ENCODE data around the gene CEP164.
"Not testable (repeated sequence)": the region's sequence is repeated elsewhere in the genome, so short reads cannot be mapped to it uniquely, and the experiment has no call there.

The CEP164 gene

DNA sequence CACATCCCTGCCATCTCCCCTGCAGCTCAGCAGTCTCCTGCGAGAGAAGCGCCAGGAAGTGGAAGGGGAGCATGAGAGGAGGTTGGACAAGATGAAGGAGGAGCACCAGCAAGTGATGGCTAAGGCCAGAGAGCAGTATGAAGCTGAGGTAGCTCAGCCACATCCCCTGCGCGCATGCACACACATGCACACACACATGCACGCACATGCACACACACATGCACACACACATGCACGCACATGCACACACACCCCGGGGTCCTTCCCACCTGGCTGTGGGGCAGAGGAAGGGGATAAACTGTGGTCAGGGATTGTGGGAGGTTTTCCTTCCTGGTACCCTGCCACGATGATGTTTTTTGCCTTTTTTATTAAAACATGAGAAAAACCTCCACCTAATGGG lies 65.3 kb downstream of the CEP164 start:
- H3K36me3 ChIP-seq (replicated peaks; ENCODE audit: low read depth, low read length): peaks cover 55% of the 10 kb centered on the region

DNA sequence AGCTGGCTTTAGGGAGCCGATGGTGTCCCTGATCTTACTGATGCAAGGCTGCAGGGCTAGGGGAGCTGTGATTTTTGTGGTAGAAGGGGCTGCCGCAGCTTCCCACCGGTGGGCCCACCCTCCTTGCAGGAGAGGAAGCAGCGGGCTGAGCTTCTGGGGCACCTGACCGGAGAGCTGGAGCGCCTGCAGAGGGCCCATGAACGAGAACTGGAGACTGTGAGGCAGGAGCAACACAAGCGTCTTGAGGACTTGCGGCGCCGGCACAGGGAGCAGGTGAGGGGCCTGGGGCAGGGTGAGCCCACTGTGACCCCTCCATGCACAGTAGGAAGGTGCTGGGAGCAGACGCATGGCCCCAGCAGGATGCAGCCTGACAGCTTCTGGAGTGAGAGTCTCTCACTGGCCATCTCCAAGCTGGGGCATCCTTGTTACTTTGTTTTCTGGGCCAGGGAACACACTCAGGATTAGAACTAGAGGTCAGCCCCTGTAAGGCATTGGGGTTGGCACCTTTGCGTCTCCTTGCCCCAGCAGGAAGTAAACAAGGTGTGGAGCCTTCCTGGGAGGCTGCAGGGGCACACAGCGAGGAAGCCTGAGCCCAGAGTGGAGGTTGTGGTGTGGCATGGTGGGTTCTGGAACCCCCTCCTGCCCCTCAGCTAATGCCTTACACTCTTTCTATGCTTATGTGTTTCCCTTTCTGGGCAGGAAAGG lies 66.7 kb downstream of the CEP164 start:
- H4K20me1 ChIP-seq (ENCODE audit: insufficient read depth, low read length): no peaks in the 10 kb centered on the region
- no peak overlapping the region for H2AFZ ChIP-seq (ENCODE audit: low read depth, low read length)
- TF ChIP-seq, protein P1, sequence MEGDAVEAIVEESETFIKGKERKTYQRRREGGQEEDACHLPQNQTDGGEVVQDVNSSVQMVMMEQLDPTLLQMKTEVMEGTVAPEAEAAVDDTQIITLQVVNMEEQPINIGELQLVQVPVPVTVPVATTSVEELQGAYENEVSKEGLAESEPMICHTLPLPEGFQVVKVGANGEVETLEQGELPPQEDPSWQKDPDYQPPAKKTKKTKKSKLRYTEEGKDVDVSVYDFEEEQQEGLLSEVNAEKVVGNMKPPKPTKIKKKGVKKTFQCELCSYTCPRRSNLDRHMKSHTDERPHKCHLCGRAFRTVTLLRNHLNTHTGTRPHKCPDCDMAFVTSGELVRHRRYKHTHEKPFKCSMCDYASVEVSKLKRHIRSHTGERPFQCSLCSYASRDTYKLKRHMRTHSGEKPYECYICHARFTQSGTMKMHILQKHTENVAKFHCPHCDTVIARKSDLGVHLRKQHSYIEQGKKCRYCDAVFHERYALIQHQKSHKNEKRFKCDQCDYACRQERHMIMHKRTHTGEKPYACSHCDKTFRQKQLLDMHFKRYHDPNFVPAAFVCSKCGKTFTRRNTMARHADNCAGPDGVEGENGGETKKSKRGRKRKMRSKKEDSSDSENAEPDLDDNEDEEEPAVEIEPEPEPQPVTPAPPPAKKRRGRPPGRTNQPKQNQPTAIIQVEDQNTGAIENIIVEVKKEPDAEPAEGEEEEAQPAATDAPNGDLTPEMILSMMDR (IDR thresholded peaks at IDR 0.05; ENCODE audit: low read depth, low read length): no peak
- no peak for TF ChIP-seq EZH2phosphoT487 (IDR thresholded peaks at IDR 0.05; ENCODE audit: low read depth)
- H3K9me3 ChIP-seq (ENCODE audit: insufficient read depth, low read length): no peaks in the 10 kb centered on the region
- no peak overlapping the region for H3K27ac ChIP-seq (ENCODE audit: low read length)
- H3K9ac ChIP-seq (ENCODE audit: low read length): no peak overlapping the region
- no peak overlapping the region for H3K4me3 ChIP-seq (ENCODE audit: low read length)
- H3K4me1 ChIP-seq (ENCODE audit: low read length): no peaks in the 10 kb centered on the region
- peaks cover 52% of the 10 kb centered on the region for H3K36me3 ChIP-seq (replicated peaks; ENCODE audit: low read depth, low read length)
- H3K79me2 ChIP-seq (ENCODE audit: low read length): no peaks in the 10 kb centered on the region
- no peak overlapping the region for H3K4me2 ChIP-seq (ENCODE audit: low read length)
- H3K27me3 ChIP-seq (ENCODE audit: low read depth, low read length): no peaks in the 10 kb centered on the region

More for the DNA sequence above, 65.3 kb downstream of the CEP164 start:
- Histone ChIP-seq H3K4me1 (ENCODE audit: low read length) (no peaks in the 10 kb centered on the region), H3K9me3 (ENCODE audit: insufficient read depth, low read length) (no peaks in the 10 kb centered on the region), H3K27me3 (ENCODE audit: low read depth, low read length) (no peaks in the 10 kb centered on the region), H3K4me2 (ENCODE audit: low read length) (no peak overlapping the region), H3K9ac (ENCODE audit: low read length) (no peak overlapping the region), H3K27ac (ENCODE audit: low read length) (no peak overlapping the region), H3K4me3 (ENCODE audit: low read length) (no peak overlapping the region), H3K79me2 (ENCODE audit: low read length) (no peaks in the 10 kb centered on the region), H2AFZ (ENCODE audit: low read depth, low read length) (no peak overlapping the region), H4K20me1 (ENCODE audit: insufficient read depth, low read length) (no peaks in the 10 kb centered on the region)
- TF ChIP-seq, protein P1 (IDR thresholded peaks at IDR 0.05; ENCODE audit: low read depth, low read length): no peak
- TF ChIP-seq EZH2phosphoT487 (IDR thresholded peaks at IDR 0.05; ENCODE audit: low read depth): no peak

DNA sequence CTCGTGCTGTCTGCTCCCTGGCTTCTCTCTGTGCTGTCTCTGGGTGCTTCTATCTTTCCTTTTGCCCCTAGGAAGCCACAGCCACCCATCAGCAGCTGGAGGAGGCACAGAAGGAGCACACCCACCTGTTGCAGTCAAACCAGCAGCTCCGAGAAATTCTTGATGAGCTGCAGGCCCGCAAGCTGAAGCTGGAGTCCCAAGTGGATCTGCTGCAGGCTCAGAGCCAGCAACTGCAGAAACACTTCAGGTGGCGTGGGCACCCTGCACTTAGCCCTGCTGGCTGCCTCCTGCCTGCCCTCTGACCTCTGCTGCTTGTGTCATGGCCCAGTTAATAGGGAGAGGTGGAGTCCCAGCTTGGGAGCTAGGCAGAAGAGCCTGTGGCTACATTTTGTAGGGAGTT lies 67.8 kb downstream of the CEP164 start:
- Histone ChIP-seq H3K4me3 (ENCODE audit: low read length) (no peak overlapping the region), H3K27ac (ENCODE audit: low read length) (no peak overlapping the region), H3K36me3 (replicated peaks; ENCODE audit: low read depth, low read length) (peaks cover 50% of the 10 kb centered on the region), H3K9me3 (ENCODE audit: insufficient read depth, low read length) (no peaks in the 10 kb centered on the region), H3K27me3 (ENCODE audit: low read depth, low read length) (no peaks in the 10 kb centered on the region), H3K9ac (ENCODE audit: low read length) (no peak overlapping the region), H3K4me1 (ENCODE audit: low read length) (no peaks in the 10 kb centered on the region; the same call in 1 of the 2 replicates), H3K79me2 (ENCODE audit: low read length) (no peaks in the 10 kb centered on the region), H4K20me1 (ENCODE audit: insufficient read depth, low read length) (no peaks in the 10 kb centered on the region), H3K4me2 (ENCODE audit: low read length) (no peak overlapping the region), H2AFZ (ENCODE audit: low read depth, low read length) (no peak overlapping the region)
- no peak for TF ChIP-seq EZH2phosphoT487 (IDR thresholded peaks at IDR 0.05; ENCODE audit: low read depth)
- TF ChIP-seq, protein P1 (IDR thresholded peaks at IDR 0.05; ENCODE audit: low read depth, low read length): no peak

DNA sequence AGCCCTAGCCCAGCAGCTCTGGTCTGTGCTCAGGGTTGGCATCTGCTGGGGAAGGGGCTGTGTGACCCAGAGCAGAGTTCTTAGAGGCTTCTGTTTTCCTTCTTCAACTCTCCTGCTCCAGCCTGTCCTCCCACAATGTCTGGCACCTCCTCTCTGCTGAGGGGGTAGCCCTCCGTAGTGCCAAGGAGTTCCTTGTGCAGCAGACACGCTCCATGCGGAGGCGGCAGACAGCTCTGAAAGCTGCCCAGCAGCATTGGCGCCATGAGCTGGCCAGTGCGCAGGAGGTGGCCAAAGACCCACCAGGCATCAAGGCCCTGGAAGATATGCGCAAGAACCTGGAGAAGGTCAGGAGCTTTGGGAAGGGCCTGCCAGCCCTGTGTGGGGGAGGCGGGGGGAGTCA lies 69.3 kb downstream of the CEP164 start:
- no peak overlapping the region for H3K4me3 ChIP-seq (ENCODE audit: low read length)
- no peak for TF ChIP-seq EZH2phosphoT487 (IDR thresholded peaks at IDR 0.05; ENCODE audit: low read depth)
- TF ChIP-seq, protein P1 (IDR thresholded peaks at IDR 0.05; ENCODE audit: low read depth, low read length): no peak
- H3K36me3 ChIP-seq (replicated peaks; ENCODE audit: low read depth, low read length): peaks cover 46% of the 10 kb centered on the region
- no peaks in the 10 kb centered on the region for H4K20me1 ChIP-seq (ENCODE audit: insufficient read depth, low read length)
- H3K4me2 ChIP-seq (ENCODE audit: low read length): no peak overlapping the region
- H3K27me3 ChIP-seq (ENCODE audit: low read depth, low read length): no peaks in the 10 kb centered on the region
- H3K9ac ChIP-seq (ENCODE audit: low read length): no peak overlapping the region
- H3K4me1 ChIP-seq (ENCODE audit: low read length): peaks cover 2% of the 10 kb centered on the region; the same call in 1 of the 2 replicates
- no peak overlapping the region for H3K27ac ChIP-seq (ENCODE audit: low read length)
- no peaks in the 10 kb centered on the region for H3K79me2 ChIP-seq (ENCODE audit: low read length)
- H3K9me3 ChIP-seq (ENCODE audit: insufficient read depth, low read length): no peaks in the 10 kb centered on the region
- no peak overlapping the region for H2AFZ ChIP-seq (ENCODE audit: low read depth, low read length)

DNA sequence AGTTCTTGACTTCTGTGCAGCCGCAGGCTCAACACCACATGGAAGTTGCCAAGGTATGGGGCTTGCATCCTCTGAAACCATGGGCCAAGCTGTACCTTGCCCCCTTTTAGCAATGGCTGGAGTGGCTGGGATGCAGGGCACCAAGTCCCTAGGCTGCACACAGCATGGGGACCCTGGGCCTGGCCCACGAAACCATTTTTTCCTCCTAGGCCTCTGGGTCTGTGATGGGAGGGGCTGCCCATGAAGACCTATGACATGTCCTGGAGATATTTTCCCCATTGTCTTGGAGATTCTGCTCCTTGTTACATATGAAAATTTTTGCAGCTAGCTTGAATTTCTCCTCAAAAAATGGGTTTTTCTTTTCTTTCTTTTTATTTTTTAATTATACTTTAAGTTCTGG lies 71.0 kb downstream of the CEP164 start:
- H3K4me1 ChIP-seq (ENCODE audit: low read length); H3K4me3 ChIP-seq (ENCODE audit: low read length); H4K20me1 ChIP-seq (ENCODE audit: insufficient read depth, low read length); H3K27me3 ChIP-seq (ENCODE audit: low read depth, low read length); H2AFZ ChIP-seq (ENCODE audit: low read depth, low read length); H3K27ac ChIP-seq (ENCODE audit: low read length); H3K9ac ChIP-seq (ENCODE audit: low read length); H3K79me2 ChIP-seq (ENCODE audit: low read length); H3K9me3 ChIP-seq (ENCODE audit: insufficient read depth, low read length); H3K4me2 ChIP-seq (ENCODE audit: low read length): not testable (repeated sequence)
- H3K36me3 ChIP-seq (replicated peaks; ENCODE audit: low read depth, low read length): peaks cover 36% of the 10 kb centered on the region

DNA sequence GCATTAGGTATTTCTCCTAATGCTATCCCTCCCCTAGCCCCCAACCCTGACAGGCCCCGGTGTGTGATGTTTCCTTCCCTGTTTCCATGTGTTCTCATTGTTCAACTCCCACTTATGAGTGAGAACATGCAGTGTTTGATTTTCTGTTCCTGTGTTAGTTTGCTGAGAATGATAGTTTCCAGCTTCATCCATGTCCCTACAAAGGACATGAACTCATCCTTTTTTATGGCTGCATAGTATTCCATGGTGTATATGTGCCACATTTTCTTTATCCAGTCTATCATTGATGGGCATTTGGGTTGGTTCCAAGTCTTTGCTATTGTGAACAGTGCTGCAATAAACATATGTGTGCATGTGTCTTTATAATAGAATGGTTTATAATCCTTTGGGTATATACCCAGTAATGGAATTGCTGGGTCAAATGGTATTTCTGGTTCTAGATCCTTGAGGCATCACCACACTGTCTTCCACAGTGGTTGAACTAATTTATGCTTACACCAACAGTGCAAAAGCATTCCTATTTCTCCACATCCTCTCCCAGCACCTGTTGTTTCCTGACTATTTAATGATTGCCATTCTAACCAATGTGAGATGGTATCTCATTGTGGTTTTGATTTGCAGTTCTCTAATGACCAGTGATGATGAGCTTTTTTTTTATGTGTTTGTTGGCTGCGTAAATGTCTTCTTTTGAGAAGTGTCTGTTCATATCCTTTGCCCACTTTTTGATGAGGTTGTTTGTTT lies 71.6 kb downstream of the CEP164 start:
- not testable (repeated sequence) for H3K27ac ChIP-seq (ENCODE audit: low read length)

More for the DNA sequence above, 71.6 kb downstream of the CEP164 start:
- H3K9ac ChIP-seq (ENCODE audit: low read length); H2AFZ ChIP-seq (ENCODE audit: low read depth, low read length); H3K79me2 ChIP-seq (ENCODE audit: low read length); H3K4me1 ChIP-seq (ENCODE audit: low read length); H3K27me3 ChIP-seq (ENCODE audit: low read depth, low read length); H3K4me3 ChIP-seq (ENCODE audit: low read length); H3K9me3 ChIP-seq (ENCODE audit: insufficient read depth, low read length); H4K20me1 ChIP-seq (ENCODE audit: insufficient read depth, low read length); H3K4me2 ChIP-seq (ENCODE audit: low read length): not testable (repeated sequence)
- peaks cover 32% of the 10 kb centered on the region for H3K36me3 ChIP-seq (replicated peaks; ENCODE audit: low read depth, low read length)

Data from OCI-LY3 (cell line).